HG02943 (cell line): ENCODE results near the gene PISD.
"Not testable (repeated sequence)": the region's sequence is repeated elsewhere in the genome, so short reads cannot be mapped to it uniquely, and the experiment has no call there.

Experiments used
- ATAC-seq: cut with Tn5 transposase; IDR thresholded peaks from one replicate; pipeline ENCODE4 v1.9.1; 2021; ENCODE audit warnings: mild to moderate bottlenecking, low read depth, moderate library complexity; ENCODE audit not compliant: unreplicated experiment

PISD gene

GRCh38 chr22:31661851-31662667 lies at the start of gene PISD:
Gene PISD, minus strand, starts transcription at chr22:31662215. Its CDS starts 7 bp downstream, at chr22:31662208.
- ATAC-seq, result peak; percentile 86

GRCh38 chr22:31711226-31711625 lies 49.2 kb upstream of the PISD start:
- not testable (repeated sequence) for ATAC-seq

- no peak for ATAC-seq
Measured at GRCh38 chr22:31707519-31707918, 45.5 kb upstream of the PISD start.

- no peak for ATAC-seq
Measured at GRCh38 chr22:31695423-31695822, 33.4 kb upstream of the PISD start.

GRCh38 chr22:31694046-31694445 lies 32.0 kb upstream of the PISD start:
- ATAC-seq, result not testable (repeated sequence)

GRCh38 chr22:31692186-31692886 lies 30.3 kb upstream of the PISD start:
- ATAC-seq, result no peak

- no peak for ATAC-seq
Measured at GRCh38 chr22:31691408-31691807, 29.4 kb upstream of the PISD start.

GRCh38 chr22:31683181-31684105 lies 21.4 kb upstream of the PISD start:
- no peak for ATAC-seq

GRCh38 chr22:31682751-31683150 lies 20.7 kb upstream of the PISD start:
- ATAC-seq, result no peak

GRCh38 chr22:31681349-31682345 lies 19.6 kb upstream of the PISD start:
- no peak for ATAC-seq

GRCh38 chr22:31680861-31681341 lies 18.9 kb upstream of the PISD start:
- ATAC-seq, result no peak

- no peak for ATAC-seq
Measured at GRCh38 chr22:31678748-31679147, 16.7 kb upstream of the PISD start.

- peak; percentile 93 for ATAC-seq
Measured at GRCh38 chr22:31676700-31677099, 14.7 kb upstream of the PISD start.

- ATAC-seq, result not testable (repeated sequence)
Measured at GRCh38 chr22:31674219-31674618, 12.2 kb upstream of the PISD start.

- not testable (repeated sequence) for ATAC-seq
Measured at GRCh38 chr22:31668849-31669248, 6.8 kb upstream of the PISD start.

- no peak for ATAC-seq
Measured at GRCh38 chr22:31662668-31663037, 638 bp upstream of the PISD start.

- ATAC-seq, result not testable (repeated sequence)
Measured at GRCh38 chr22:31660860-31661341, 1.1 kb downstream of the PISD start.

- no peak for ATAC-seq
Measured at GRCh38 chr22:31659246-31659645, 2.8 kb downstream of the PISD start.

- ATAC-seq, result no peak
Measured at GRCh38 chr22:31654408-31654807, 7.6 kb downstream of the PISD start.
